ENCODE measurements around the gene NDUFC1. TPM values are rescaled to one million over a fixed set of nuclear protein-coding genes. Genes with fewer than 3 reads are reported as not detected.
"Not testable (repeated sequence)": the region's sequence is repeated elsewhere in the genome, so short reads cannot be mapped to it uniquely, and the experiment has no call there.

NDUFC1 gene
- total RNA-seq, 1 experiment from 2014 or later = 61.7 TPM

DNA sequence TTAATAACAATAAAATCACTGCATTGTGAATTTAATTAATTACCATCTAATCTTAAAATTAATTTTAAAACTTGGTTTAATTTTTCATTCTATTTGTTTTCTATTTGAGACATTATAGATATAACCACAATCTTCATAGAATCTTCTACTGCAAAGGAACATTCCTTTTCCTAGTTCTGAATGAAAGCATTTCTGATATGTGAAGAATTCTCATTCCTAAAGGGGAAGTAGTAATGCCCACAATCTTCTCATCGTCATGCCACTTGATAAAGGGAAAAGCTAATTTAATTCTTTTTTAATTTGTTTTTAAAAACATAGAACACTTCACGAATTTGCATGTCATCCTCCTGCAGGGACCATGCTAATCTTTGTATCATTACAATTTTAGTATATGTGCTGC, 45.9 kb downstream of the NDUFC1 start (continued):
- TF ChIP-seq, protein P1, sequence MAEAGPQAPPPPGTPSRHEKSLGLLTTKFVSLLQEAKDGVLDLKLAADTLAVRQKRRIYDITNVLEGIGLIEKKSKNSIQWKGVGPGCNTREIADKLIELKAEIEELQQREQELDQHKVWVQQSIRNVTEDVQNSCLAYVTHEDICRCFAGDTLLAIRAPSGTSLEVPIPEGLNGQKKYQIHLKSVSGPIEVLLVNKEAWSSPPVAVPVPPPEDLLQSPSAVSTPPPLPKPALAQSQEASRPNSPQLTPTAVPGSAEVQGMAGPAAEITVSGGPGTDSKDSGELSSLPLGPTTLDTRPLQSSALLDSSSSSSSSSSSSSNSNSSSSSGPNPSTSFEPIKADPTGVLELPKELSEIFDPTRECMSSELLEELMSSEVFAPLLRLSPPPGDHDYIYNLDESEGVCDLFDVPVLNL (CRISPR knock-in tag; IDR thresholded peaks at IDR 0.05; ENCODE audit: borderline replicate concordance, low read depth) = no peak
- TF ChIP-seq, protein P2, sequence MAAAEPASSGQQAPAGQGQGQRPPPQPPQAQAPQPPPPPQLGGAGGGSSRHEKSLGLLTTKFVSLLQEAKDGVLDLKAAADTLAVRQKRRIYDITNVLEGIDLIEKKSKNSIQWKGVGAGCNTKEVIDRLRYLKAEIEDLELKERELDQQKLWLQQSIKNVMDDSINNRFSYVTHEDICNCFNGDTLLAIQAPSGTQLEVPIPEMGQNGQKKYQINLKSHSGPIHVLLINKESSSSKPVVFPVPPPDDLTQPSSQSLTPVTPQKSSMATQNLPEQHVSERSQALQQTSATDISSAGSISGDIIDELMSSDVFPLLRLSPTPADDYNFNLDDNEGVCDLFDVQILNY (CRISPR knock-in tag; IDR thresholded peaks at IDR 0.05) = no peak
- TF ChIP-seq GABPB1 (CRISPR knock-in tag; IDR thresholded peaks at IDR 0.05) (no peak), ATF1 (CRISPR knock-in tag; IDR thresholded peaks at IDR 0.05) (no peak), FOXK1 (CRISPR knock-in tag; IDR thresholded peaks at IDR 0.05) (no peak), ZNF396 (CRISPR knock-in tag; IDR thresholded peaks at IDR 0.05; ENCODE audit: borderline replicate concordance) (no peak), ZNF121 (CRISPR knock-in tag; IDR thresholded peaks at IDR 0.05) (no peak)
- TF ChIP-seq, protein P3, sequence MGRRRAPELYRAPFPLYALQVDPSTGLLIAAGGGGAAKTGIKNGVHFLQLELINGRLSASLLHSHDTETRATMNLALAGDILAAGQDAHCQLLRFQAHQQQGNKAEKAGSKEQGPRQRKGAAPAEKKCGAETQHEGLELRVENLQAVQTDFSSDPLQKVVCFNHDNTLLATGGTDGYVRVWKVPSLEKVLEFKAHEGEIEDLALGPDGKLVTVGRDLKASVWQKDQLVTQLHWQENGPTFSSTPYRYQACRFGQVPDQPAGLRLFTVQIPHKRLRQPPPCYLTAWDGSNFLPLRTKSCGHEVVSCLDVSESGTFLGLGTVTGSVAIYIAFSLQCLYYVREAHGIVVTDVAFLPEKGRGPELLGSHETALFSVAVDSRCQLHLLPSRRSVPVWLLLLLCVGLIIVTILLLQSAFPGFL (CRISPR knock-in tag; IDR thresholded peaks at IDR 0.05; ENCODE audit: borderline replicate concordance) = no peak
- TF ChIP-seq, protein P4, sequence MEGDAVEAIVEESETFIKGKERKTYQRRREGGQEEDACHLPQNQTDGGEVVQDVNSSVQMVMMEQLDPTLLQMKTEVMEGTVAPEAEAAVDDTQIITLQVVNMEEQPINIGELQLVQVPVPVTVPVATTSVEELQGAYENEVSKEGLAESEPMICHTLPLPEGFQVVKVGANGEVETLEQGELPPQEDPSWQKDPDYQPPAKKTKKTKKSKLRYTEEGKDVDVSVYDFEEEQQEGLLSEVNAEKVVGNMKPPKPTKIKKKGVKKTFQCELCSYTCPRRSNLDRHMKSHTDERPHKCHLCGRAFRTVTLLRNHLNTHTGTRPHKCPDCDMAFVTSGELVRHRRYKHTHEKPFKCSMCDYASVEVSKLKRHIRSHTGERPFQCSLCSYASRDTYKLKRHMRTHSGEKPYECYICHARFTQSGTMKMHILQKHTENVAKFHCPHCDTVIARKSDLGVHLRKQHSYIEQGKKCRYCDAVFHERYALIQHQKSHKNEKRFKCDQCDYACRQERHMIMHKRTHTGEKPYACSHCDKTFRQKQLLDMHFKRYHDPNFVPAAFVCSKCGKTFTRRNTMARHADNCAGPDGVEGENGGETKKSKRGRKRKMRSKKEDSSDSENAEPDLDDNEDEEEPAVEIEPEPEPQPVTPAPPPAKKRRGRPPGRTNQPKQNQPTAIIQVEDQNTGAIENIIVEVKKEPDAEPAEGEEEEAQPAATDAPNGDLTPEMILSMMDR (IDR thresholded peaks at IDR 0.05) = no peak
- TF ChIP-seq, protein P5, sequence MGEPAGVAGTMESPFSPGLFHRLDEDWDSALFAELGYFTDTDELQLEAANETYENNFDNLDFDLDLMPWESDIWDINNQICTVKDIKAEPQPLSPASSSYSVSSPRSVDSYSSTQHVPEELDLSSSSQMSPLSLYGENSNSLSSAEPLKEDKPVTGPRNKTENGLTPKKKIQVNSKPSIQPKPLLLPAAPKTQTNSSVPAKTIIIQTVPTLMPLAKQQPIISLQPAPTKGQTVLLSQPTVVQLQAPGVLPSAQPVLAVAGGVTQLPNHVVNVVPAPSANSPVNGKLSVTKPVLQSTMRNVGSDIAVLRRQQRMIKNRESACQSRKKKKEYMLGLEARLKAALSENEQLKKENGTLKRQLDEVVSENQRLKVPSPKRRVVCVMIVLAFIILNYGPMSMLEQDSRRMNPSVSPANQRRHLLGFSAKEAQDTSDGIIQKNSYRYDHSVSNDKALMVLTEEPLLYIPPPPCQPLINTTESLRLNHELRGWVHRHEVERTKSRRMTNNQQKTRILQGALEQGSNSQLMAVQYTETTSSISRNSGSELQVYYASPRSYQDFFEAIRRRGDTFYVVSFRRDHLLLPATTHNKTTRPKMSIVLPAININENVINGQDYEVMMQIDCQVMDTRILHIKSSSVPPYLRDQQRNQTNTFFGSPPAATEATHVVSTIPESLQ (CRISPR knock-in tag; IDR thresholded peaks at IDR 0.05) = no peak

DNA sequence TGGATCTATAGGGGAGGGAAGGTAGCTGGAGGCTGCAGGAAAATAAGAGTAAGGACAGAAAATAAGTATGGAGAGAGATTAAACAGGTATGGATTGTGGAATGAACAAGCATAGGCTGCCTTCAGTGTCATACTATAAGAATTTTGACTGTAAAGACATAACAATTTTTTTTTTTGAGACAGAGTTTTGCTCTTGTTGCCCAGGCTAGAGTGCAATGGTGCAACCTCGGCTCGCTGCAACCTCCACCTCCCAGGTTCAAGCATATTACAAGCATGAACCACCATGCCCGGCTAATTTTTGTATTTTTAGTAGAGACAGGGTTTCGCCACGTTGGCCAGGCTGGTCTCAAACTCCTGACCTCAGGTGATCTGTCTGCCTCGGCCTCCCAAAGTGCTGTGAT, 46.7 kb downstream of the NDUFC1 start:
- H3K36me3 Mint-ChIP-seq; H3K27me3 Mint-ChIP-seq (ENCODE audit: low read depth); H3K4me3 Mint-ChIP-seq; DNase-seq (ENCODE audit: low spot score); H3K4me1 Mint-ChIP-seq; H3K9me3 Mint-ChIP-seq; POLR2A ChIA-PET; ATAC-seq; H3K27ac Mint-ChIP-seq: not testable (repeated sequence)
- CTCF ChIA-PET = interaction anchor here (1.0 kb wide), 1 partner anchor 225 kb away, joined by 3 read pairs; no protein-coding TSS in a partner anchor

DNA sequence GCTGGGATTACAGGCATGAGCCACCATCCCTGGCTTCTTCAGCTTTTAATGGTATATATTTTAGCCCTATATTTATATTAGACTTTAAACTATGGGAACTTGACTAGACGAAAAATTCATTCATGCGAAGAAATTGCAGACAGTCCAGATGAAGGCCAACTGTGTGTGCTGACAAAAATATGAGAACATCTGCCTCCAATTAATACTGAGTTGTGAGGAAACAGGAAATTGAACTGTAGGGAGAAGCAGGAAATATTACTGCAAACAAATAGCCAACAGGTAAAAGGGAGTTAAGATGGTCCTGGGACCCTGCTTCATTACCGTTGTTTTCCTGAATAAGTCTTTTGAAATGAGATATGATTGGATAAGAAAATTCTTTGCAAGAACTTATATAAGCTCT, 48.6 kb downstream of the NDUFC1 start:
- no peaks in the 10 kb centered on the region for H3K27me3 Mint-ChIP-seq (ENCODE audit: low read depth)
- ATAC-seq = no peak
- H3K27ac Mint-ChIP-seq = no peak overlapping the region
- TF ChIP-seq CREM (CRISPR knock-in tag; IDR thresholded peaks at IDR 0.05) (no peak), FOXP1 (CRISPR knock-in tag; IDR thresholded peaks at IDR 0.05; ENCODE audit: borderline replicate concordance) (no peak), PRRX2 (CRISPR knock-in tag; IDR thresholded peaks at IDR 0.05) (no peak)
- TF ChIP-seq, protein P6, sequence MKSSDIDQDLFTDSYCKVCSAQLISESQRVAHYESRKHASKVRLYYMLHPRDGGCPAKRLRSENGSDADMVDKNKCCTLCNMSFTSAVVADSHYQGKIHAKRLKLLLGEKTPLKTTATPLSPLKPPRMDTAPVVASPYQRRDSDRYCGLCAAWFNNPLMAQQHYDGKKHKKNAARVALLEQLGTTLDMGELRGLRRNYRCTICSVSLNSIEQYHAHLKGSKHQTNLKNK (CRISPR knock-in tag; IDR thresholded peaks at IDR 0.05) = no peak
- TF ChIP-seq, protein P4 (IDR thresholded peaks at IDR 0.05) = no peak
- CTCF ChIA-PET = interaction anchor here (0.8 to 1.8 kb wide), 4 partner anchors 11 to 223 kb away, joined by 3 to 6 read pairs (median 5); no protein-coding TSS in a partner anchor
- H3K9me3 Mint-ChIP-seq = no peaks in the 10 kb centered on the region
- DNase-seq (ENCODE audit: low spot score) = no peak
- POLR2A ChIA-PET = no interaction called here
- peaks cover 2% of the 10 kb centered on the region; the same call in 1 of the 2 replicates for H3K4me1 Mint-ChIP-seq
- no peak overlapping the region for H3K4me3 Mint-ChIP-seq
- no peaks in the 10 kb centered on the region for H3K36me3 Mint-ChIP-seq

All from WTC11 (cell line).